Measurements from ENCODE around the gene TUBA4B.

Gene TUBA4B

GRCh38 chr2:219229305-219230058 is 23.6 kb upstream of the TUBA4B start, which contains the start of the genes ANKZF1 and ATG9A:
Gene ANKZF1, plus strand, starts transcription at chr2:219229806. Its CDS starts 452 bp downstream, at chr2:219230258.
Gene ATG9A, minus strand, starts transcription at chr2:219229636. Its CDS starts 1,612 bp downstream, at chr2:219228024.
- no peak for TF ChIP-seq CTCF (IDR thresholded peaks at IDR 0.05)

- TF ChIP-seq CTCF (IDR thresholded peaks at IDR 0.05), result no peak
Observed at GRCh38 chr2:219230059-219230540, 22.9 kb upstream of the TUBA4B start.

- no peak for TF ChIP-seq CTCF (IDR thresholded peaks at IDR 0.05)
Observed at GRCh38 chr2:219234331-219234730, 18.7 kb upstream of the TUBA4B start.

GRCh38 chr2:219243291-219243761 is 9.7 kb upstream of the TUBA4B start:
- no peak for TF ChIP-seq CTCF (IDR thresholded peaks at IDR 0.05)

- TF ChIP-seq CTCF (IDR thresholded peaks at IDR 0.05), result no peak
Observed at GRCh38 chr2:219244789-219245147, 8.3 kb upstream of the TUBA4B start.

- TF ChIP-seq CTCF (IDR thresholded peaks at IDR 0.05), result no peak
Observed at GRCh38 chr2:219245148-219245898, 7.7 kb upstream of the TUBA4B start, which contains the start of the genes GLB1L and STK16. Gene GLB1L, minus strand, starts transcription at chr2:219245444. Its CDS starts 1,871 bp downstream, at chr2:219243573. Gene STK16, plus strand, starts transcription at chr2:219245479. Its CDS starts 521 bp downstream, at chr2:219246000.

GRCh38 chr2:219245899-219246230 is 7.2 kb upstream of the TUBA4B start:
- TF ChIP-seq CTCF (IDR thresholded peaks at IDR 0.05), result no peak

Data from LNCAP (cell line).